ENCODE measurements around the gene BPGM.
"Not testable (repeated sequence)": the region's sequence is repeated elsewhere in the genome, so short reads cannot be mapped to it uniquely, and the experiment has no call there.

Gene BPGM

GRCh38 chr7:134657526-134657925 is 10.9 kb downstream of the BPGM start:
- Histone ChIP-seq H3K4me3 (no peak overlapping the region), H3K27me3 (no peaks in the 10 kb centered on the region), H3K4me1 (peaks cover 0 to 11% (median 2%) of the 10 kb centered on the region in 4 donors), H3K27ac (no peak overlapping the region), H3K9me3 (no peaks in the 10 kb centered on the region), H3K36me3 (peaks cover 0 to 10% (median 10%) of the 10 kb centered on the region in 3 donors)
- no peak for TF ChIP-seq CTCF (IDR thresholded peaks at IDR 0.05)
- no peak for DNase-seq
- intact Hi-C loops (cut with DNase I; ENCODE audit: low total_unique reads) = no loop called here

DNA sequence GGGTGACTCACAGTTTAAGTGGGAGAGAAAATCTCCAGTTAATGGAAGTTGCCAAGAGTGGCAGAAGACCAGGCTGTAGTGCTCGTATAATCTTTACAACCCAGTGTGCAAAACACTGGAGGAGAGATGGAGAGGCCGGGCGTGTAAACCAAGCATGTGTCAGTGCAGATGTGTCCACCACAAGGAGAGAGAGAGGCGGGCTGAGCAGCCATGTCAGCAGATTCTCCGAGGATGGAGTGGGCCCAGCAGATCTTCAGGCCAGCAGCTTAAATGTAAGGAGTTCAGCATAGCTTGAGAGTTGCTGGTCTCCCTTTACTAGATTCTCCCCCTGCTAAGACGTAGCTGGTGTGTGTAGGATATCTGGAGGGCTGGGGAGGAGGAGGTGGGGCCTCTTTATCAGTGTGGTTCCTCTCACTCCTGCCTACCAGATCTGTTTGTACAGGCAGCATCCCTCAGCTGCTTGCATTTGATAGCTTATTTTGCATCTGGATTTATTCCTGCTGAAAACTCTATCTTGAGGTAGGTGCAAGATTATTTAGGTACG is 13.7 kb downstream of the BPGM start:
- Histone ChIP-seq H3K27me3 (no peaks in the 10 kb centered on the region), H3K4me1 (peaks cover 0 to 11% (median 2%) of the 10 kb centered on the region in 4 donors), H3K27ac (no peak overlapping the region), H3K4me3 (no peak overlapping the region), H3K9me3 (no peaks in the 10 kb centered on the region), H3K36me3 (peaks cover 6 to 14% (median 10%) of the 10 kb centered on the region in 3 donors)
- intact Hi-C loops (cut with DNase I; ENCODE audit: low total_unique reads) = no loop called here
- TF ChIP-seq CTCF (IDR thresholded peaks at IDR 0.05) = no peak
- no peak for DNase-seq

- H3K27ac ChIP-seq = no peak overlapping the region
- DNase-seq = no peak
- intact Hi-C loops (cut with DNase I; ENCODE audit: low total_unique reads) = no loop called here
- H3K27me3 ChIP-seq = no peaks in the 10 kb centered on the region
- no peaks in the 10 kb centered on the region for H3K9me3 ChIP-seq
- peaks cover 0 to 11% (median 2%) of the 10 kb centered on the region in 4 donors for H3K4me1 ChIP-seq
- H3K36me3 ChIP-seq = peaks cover 6 to 14% (median 10%) of the 10 kb centered on the region in 3 donors
- TF ChIP-seq CTCF (IDR thresholded peaks at IDR 0.05) = no peak
- no peak overlapping the region for H3K4me3 ChIP-seq
Observed at GRCh38 chr7:134660961-134661376, 14.3 kb downstream of the BPGM start.

DNA sequence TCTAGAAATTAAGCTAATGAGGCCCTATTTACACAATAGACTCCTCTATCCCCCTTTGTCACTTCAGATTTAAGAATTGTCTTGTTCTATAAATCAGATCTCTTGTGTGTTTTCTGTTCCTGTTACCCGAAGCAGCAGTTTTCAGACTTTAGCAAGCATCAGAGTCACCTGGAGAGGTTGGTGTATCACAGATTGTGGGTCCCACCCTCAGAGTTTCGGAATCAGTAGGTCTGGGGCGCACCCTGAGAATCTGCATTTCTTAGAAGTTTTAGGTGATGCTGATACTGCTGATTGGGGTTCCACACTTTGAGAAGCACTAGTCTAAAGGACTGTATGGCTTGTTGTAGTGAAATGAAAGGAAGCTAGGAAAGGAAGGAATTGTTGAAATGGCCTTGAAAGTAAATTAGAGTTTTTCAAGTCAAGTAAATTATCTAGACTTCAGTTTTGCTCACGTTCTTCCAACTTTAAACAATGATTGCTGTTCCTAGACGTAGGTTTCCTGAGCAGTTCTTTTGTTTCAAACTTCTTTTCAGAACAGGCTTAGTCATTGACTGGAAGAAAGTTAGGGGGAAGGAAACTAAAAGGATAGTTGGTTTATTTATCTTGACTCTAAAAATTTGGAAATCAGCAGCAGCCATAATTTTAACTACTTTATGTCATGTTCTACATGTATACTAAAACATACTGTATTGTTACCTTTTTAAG is 15.7 kb downstream of the BPGM start:
- H3K4me3 ChIP-seq = no peak overlapping the region
- TF ChIP-seq CTCF (IDR thresholded peaks at IDR 0.05) = no peak
- no peaks in the 10 kb centered on the region for H3K27me3 ChIP-seq
- peaks cover 0 to 11% (median 2%) of the 10 kb centered on the region in 4 donors for H3K4me1 ChIP-seq
- no peak for DNase-seq
- H3K27ac ChIP-seq = no peak overlapping the region
- intact Hi-C loops (cut with DNase I; ENCODE audit: low total_unique reads) = no loop called here
- peaks cover 6 to 14% (median 10%) of the 10 kb centered on the region in 3 donors for H3K36me3 ChIP-seq
- H3K9me3 ChIP-seq = no peaks in the 10 kb centered on the region

DNA sequence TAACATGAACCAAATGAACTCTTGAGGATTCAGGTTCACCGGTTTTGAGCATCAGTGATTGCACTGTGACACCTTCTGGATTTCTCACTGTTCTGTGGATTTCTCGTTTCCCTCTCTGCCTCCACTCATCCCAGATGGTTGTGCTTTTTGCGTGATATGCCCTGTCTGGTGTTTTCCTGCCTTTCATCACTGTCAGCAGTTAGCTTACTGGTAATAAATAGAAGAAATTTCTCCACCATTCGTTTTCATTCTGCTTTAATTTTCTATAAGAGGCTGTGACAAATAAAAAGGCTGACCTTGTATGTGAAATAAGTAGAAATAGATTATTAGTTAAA is 16.2 kb downstream of the BPGM start:
- no peak overlapping the region for H3K4me3 ChIP-seq
- intact Hi-C loops (cut with DNase I; ENCODE audit: low total_unique reads) = no loop called here
- no peaks in the 10 kb centered on the region for H3K27me3 ChIP-seq
- DNase-seq = no peak
- H3K27ac ChIP-seq = no peak overlapping the region
- H3K36me3 ChIP-seq = peaks cover 6 to 14% (median 10%) of the 10 kb centered on the region in 3 donors
- no peak for TF ChIP-seq CTCF (IDR thresholded peaks at IDR 0.05)
- no peaks in the 10 kb centered on the region for H3K9me3 ChIP-seq
- peaks cover 0 to 11% (median 2%) of the 10 kb centered on the region in 4 donors for H3K4me1 ChIP-seq

DNA sequence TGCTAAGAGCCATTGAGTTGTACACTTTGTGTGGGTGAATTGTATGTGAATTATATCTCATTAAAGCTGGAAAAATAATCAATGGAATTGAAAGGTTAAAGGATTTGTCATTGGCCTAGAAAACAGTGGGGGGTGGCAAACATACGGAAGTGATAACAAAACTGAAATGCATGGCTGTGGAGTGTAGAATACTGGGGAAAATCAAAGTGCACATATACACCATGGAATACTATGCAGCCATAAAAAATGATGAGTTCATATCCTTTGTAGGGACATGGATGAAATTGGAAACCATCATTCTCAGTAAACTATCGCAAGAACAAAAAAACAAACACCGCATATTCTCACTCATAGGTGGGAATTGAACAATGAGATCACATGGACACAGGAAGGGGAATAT is 18.4 kb downstream of the BPGM start:
- intact Hi-C loops (cut with DNase I; ENCODE audit: low total_unique reads); H3K27me3 ChIP-seq; H3K27ac ChIP-seq; H3K4me3 ChIP-seq; DNase-seq; H3K9me3 ChIP-seq: not testable (repeated sequence)
- peaks cover 6 to 14% (median 10%) of the 10 kb centered on the region in 3 donors for H3K36me3 ChIP-seq
- H3K4me1 ChIP-seq = peaks cover 0 to 17% (median 4%) of the 10 kb centered on the region in 4 donors
